Right lobe of liver (tissue), 4 donors: Measurements from ENCODE around the gene NEURL4.

Experiments
- POLR2A ChIP-seq: fragments of 450-650 bp; IDR thresholded peaks from one replicate; pipeline ENCODE4 v1.6.1; 2017; ENCODE audit warnings: antibody characterized with exemption, mild to moderate bottlenecking
- TF ChIP-seq, protein P1 (sequence below), 4 donors: fragments of 200-600 bp in 3 of 4; fragments of 450-650 bp in 1 of 4; IDR thresholded peaks; one replicate each; pipeline versions ENCODE4 v1.5.1 to v1.8.0; 2016 to 2022; ENCODE audit warnings: antibody characterized with exemption in 4 of 4, mild to moderate bottlenecking in 2 of 4
- donor health status: DM: no; HTN: no; CAD: no.
- donor health status: DM: no; HTN: no; CAD: no.
- donor health status: DM: no; HTN: yes; CAD: no.

DNA sequence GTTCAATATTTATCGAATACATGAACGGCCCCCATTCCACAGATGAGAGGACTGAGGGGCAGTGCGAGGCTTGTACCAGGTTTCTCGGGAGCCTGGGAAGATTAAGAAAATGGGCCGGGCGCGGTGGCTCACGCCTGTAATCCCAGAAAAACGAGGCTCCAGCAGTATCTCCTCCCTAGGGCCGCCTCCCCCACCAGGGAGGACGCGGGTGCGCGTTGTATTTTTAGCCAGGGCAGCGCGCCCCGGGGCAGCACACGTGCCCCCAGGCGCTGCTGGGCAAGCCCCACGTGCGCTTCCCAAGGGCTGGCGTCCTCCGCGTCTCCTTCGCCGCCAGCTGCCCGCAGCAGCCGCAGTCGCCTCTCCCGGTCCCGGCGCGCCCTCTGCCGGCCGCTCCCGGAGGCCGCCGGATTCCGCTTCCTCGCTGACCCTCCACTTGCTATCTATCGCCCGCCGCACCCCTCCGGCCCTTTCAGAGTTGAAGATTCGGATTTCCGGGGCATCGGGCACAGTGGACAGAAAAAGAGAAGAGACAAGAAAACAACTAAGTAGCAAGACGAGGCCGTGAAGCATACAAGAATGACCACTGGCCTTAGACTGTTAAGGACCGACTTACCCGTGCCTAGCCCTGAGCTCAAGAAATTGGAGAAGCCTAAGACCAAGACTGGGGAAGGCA, 32.8 kb downstream of the NEURL4 start:
- TF ChIP-seq, protein P1, sequence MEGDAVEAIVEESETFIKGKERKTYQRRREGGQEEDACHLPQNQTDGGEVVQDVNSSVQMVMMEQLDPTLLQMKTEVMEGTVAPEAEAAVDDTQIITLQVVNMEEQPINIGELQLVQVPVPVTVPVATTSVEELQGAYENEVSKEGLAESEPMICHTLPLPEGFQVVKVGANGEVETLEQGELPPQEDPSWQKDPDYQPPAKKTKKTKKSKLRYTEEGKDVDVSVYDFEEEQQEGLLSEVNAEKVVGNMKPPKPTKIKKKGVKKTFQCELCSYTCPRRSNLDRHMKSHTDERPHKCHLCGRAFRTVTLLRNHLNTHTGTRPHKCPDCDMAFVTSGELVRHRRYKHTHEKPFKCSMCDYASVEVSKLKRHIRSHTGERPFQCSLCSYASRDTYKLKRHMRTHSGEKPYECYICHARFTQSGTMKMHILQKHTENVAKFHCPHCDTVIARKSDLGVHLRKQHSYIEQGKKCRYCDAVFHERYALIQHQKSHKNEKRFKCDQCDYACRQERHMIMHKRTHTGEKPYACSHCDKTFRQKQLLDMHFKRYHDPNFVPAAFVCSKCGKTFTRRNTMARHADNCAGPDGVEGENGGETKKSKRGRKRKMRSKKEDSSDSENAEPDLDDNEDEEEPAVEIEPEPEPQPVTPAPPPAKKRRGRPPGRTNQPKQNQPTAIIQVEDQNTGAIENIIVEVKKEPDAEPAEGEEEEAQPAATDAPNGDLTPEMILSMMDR (IDR thresholded peaks at IDR 0.05) = peak; percentile 92 to 97 (median 96)
- TF ChIP-seq POLR2A = no peak
